AG08395 (cell line): ENCODE results near the gene PCDHA13.
A peak's percentile ranks its signal among the peaks of the same experiment; 100 is the strongest.
"Not testable (repeated sequence)": the region's sequence is repeated elsewhere in the genome, so short reads cannot be mapped to it uniquely, and the experiment has no call there.

Experiments
- DNase-seq: peaks from one replicate; pipeline ENCODE4 v3.0.0; 2012; ENCODE audit warnings: mixed read lengths, low spot score

The PCDHA13 gene

DNA sequence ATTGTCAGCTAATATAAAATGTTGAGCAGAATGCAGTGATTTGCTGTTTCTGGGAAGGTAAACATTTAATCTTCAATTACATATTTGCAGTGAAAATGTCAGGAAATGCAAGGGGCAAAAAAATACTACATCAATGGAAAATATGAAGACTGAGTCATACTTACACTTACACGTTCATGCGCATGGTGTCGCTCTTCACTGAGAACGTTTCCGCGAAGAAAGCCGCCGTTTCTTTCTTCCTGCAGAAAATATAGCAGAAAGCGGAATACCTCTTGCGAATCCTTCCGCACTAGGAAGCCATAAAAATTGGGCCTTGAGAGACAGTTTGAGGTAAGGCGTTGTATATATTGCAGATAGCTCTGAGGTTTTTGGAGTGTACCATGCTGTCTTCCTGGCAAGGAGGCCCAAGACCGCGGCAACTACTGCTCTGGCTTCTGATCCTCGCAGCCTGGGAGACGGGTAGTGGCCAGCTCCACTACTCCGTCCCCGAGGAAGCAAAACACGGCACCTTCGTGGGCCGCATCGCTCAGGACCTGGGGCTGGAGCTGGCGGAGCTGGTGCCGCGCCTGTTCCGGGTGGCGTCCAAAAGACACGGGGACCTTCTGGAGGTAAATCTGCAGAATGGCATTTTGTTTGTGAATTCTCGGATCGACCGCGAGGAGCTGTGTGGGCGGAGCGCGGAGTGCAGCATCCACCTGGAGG is at the start of gene PCDHA13:
TSS of gene PCDHA13 (plus strand) at position 236 of the 702 bp plus-strand sequence. CDS start at position 381, 145 bp downstream.
- no peak for DNase-seq

- peak; percentile 16 for DNase-seq
These were observed 47.9 kb upstream of the PCDHA13 start, which contains the start of gene PCDHA7 for GRCh38 chr5:140833993-140834392. PCDHA7 (plus strand) TSS chr5:140834269; CDS start chr5:140834384, 115 bp downstream.

GRCh38 chr5:140834439-140835008 is 47.4 kb upstream of the PCDHA13 start:
- DNase-seq, result not testable (repeated sequence)

DNA sequence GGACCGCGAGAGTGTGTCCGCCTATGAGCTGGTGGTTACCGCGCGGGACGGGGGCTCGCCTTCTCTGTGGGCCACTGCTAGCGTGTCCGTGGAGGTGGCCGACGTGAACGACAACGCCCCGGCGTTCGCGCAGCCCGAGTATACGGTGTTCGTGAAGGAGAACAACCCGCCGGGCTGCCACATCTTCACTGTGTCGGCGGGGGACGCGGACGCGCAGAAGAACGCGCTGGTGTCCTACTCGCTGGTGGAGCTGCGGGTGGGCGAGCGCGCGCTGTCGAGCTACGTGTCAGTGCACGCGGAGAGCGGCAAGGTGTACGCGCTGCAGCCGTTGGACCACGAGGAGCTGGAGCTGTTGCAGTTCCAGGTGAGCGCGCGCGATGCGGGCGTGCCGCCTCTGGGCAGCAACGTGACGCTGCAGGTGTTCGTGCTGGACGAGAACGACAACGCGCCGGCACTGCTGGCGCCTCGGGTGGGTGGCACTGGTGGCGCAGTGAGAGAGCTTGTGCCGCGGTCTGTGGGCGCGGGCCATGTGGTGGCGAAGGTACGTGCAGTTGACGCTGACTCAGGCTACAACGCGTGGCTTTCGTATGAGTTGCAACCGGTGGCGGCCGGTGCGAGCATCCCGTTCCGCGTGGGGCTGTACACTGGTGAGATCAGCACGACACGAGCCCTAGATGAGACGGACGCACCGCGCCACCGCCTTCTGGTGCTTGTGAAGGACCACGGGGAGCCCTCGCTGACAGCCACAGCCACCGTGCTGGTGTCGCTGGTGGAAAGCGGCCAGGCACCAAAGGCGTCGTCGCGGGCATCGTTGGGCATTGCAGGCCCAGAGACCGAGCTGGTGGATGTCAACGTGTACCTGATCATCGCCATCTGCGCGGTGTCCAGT is 46.1 kb upstream of the PCDHA13 start:
- DNase-seq, result no peak

GRCh38 chr5:140840978-140841962 is 40.7 kb upstream of the PCDHA13 start, which contains the start of gene PCDHA8:
PCDHA8 (plus strand) TSS chr5:140841187; CDS start chr5:140841322, 135 bp downstream.
- DNase-seq, result no peak

DNA sequence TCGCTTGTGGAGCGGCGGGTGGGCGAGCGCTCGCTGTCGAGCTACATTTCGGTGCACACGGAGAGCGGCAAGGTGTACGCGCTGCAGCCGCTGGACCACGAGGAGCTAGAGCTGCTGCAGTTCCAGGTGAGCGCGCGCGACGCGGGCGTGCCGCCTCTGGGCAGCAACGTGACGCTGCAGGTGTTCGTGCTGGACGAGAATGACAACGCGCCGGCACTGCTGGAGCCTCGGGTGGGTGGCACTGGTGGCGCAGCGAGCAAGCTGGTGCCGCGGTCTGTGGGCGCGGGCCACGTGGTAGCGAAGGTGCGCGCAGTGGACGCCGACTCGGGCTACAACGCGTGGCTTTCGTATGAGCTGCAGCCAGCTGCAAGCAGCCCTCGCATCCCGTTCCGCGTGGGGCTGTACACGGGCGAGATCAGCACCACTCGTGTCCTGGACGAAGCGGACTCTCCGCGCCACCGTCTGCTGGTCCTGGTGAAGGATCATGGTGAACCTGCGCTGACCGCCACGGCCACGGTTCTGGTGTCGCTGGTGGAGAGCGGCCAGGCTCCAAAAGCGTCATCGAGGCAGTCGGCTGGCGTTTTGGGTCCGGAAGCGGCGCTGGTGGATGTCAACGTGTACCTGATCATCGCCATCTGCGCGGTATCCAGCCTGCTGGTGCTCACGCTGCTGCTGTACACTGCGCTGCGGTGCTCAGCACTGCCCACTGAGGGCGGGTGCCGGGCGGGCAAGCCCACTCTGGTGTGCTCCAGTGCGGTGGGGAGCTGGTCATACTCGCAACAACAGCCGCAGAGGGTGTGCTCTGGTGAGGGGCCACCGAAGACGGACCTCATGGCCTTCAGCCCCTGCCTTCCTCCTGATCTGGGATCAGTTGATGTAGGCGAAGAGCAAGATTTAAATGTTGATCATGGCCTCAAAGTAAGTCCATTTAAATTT is 38.9 kb upstream of the PCDHA13 start:
- no peak for DNase-seq

DNA sequence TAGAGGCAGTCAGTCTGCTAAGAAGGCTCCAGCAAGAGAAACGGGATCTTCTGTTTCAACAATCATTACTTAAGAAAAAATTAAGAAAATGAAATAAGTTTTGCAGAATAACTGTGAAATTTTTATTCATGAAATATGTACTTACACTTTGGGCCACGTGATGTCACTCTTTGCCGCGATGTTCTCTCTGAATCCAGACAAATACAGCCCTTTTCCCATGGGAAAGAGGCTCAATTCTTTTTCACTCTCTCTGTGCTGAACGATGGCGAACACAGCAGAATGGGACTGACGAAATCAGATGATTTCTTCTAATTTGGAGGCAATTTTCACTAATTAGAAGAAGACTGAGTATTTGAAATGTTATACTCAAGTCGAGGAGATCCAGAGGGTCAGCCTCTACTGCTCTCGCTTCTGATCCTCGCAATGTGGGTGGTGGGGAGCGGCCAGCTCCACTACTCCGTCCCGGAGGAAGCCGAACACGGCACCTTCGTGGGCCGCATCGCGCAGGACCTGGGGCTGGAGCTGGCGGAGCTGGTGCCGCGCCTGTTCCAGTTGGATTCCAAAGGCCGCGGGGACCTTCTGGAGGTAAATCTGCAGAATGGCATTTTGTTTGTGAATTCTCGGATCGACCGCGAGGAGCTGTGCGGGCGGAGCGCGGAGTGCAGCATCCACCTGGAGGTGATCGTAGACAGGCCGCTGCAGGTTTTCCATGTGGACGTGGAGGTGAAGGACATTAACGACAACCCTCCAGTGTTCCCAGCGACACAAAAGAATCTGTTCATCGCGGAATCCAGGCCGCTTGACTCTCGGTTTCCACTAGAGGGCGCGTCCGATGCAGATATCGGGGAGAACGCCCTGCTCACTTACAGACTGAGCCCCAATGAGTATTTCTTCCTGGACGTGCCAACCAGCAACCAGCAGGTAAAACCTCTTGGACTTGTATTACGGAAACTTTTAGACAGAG is 33.5 kb upstream of the PCDHA13 start, which contains the start of gene PCDHA9:
TSS of gene PCDHA9 (plus strand) at position 244 of the 964 bp plus-strand sequence. CDS start at position 358, 114 bp downstream.
- not testable (repeated sequence) for DNase-seq

DNA sequence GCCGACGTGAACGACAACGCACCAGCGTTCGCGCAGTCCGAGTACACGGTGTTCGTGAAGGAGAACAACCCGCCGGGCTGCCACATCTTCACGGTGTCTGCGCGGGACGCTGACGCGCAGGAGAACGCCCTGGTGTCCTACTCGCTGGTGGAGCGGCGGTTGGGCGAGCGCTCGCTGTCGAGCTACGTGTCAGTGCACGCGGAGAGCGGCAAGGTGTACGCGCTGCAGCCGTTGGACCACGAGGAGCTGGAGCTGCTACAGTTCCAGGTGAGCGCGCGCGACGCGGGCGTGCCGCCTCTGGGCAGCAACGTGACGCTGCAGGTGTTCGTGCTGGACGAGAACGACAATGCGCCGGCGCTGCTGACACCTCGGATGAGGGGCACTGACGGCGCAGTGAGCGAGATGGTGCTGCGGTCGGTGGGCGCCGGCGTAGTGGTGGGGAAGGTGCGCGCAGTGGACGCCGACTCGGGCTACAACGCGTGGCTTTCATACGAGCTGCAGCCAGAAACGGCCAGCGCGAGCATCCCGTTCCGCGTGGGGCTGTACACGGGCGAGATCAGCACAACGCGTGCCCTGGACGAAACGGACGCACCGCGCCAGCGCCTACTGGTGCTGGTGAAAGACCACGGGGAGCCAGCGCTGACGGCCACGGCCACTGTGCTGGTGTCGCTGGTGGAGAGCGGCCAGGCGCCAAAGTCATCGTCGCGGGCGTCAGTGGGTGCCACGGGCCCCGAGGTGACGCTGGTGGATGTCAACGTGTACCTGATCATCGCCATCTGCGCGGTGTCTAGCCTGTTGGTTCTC is 31.9 kb upstream of the PCDHA13 start:
- not testable (repeated sequence) for DNase-seq

DNA sequence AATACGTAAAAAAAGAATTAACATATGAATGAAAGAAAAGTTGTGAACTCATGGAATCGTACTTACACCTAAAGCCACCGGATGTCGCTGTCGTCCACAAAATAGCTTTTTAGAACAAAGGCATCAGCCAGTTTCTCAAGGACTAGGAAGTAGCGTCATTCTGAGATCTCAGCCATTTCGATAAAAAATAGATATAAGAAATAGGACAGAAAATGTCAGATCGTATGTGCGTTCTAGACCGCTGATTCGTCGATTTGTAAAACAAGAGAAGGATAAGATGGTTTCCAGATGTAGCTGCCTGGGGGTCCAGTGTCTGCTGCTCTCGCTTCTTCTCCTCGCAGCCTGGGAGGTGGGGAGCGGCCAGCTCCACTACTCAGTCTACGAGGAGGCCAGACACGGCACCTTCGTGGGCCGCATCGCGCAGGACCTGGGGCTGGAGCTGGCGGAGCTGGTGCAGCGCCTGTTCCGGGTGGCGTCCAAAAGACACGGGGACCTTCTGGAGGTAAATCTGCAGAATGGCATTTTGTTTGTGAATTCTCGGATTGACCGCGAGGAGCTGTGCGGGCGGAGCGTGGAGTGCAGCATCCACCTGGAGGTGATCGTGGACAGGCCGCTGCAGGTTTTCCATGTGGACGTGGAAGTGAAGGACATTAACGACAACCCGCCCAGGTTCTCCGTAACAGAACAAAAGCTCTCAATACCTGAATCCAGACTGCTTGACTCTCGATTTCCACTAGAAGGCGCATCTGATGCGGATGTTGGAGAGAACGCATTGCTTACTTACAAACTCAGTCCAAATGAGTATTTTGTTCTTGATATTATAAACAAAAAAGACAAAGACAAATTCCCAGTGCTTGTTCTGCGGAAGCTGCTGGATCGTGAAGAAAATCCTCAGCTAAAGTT is 25.9 kb upstream of the PCDHA13 start, which contains the start of gene PCDHA10:
TSS of gene PCDHA10 (plus strand) at position 126 of the 903 bp plus-strand sequence. CDS start at position 278, 152 bp downstream.
- no peak for DNase-seq

- no peak for DNase-seq
These were observed 24.5 kb upstream of the PCDHA13 start for GRCh38 chr5:140857177-140857986.

GRCh38 chr5:140857987-140858240 is 24.0 kb upstream of the PCDHA13 start:
- no peak for DNase-seq

DNA sequence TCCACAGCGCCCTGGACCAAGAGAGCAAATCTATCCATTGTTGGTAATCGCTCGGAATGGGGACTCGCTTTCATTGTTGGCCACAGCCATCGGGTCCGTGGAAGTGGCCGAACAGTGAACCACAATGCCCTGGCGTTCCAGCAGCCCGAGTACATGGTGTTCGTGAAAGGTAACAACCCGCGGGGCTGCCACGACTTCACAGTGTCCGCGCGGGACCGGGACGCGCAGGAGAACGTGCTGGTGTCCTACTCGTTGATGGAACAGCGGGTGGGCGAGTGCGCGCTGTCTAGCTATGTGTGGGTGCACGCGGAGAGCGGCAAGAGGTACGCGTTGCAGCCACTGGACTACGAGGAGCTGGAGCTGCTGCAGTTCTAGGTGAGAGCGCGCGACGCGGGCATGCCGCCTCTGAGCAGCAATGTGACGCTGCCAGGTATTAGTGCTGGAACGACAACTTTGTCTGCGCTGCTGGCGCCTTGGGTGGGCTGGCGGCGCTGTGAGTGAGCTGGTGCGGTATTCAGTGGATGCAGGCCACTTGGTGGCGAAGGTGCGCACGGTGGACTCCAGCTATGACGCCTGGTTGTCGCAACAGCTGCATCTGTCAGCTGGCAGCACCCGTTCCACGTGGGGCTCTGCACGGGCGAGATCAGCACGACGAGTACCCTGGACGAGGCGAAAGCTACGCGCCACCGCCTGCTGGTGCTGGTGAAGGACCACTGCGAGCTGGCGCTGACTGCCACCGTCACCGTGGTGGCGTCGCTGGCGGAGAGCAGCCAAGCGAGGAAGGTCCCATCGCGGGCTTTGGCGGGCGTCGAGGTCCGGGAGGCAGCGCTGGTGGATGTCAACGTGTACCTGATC is 19.3 kb upstream of the PCDHA13 start:
- no peak for DNase-seq

- peak; percentile 10 for DNase-seq
These were observed 13.0 kb upstream of the PCDHA13 start, which contains the start of gene PCDHA11 for GRCh38 chr5:140868721-140869554. PCDHA11 (plus strand) TSS chr5:140868957; CDS start chr5:140869104, 147 bp downstream.

DNA sequence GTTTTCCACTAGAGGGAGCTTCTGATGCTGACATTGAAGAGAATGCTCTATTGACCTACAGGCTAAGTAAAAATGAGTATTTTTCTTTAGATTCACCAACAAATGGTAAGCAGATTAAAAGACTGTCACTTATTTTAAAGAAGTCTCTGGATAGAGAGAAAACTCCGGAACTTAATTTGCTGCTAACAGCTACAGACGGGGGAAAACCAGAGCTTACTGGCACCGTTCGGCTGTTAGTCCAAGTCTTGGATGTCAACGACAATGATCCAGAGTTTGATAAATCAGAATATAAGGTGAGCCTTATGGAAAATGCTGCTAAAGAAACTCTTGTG is 12.4 kb upstream of the PCDHA13 start:
- DNase-seq, result peak; percentile 14
